ENCODE measurements around the gene WWTR1. TPM values are rescaled to one million over a fixed set of nuclear protein-coding genes. Genes with fewer than 3 reads are reported as not detected.

The WWTR1 gene
- total RNA-seq, 2 experiments from 2014 or later: 0.16 to 0.33 TPM

GRCh38 chr3:149554826-149555225 is 103.0 kb downstream of the WWTR1 start:
- H3K4me1 Mint-ChIP-seq: no peaks in the 10 kb centered on the region
- peaks cover 8% of the 10 kb centered on the region for H3K27me3 Mint-ChIP-seq
- H3K27ac Mint-ChIP-seq: no peak overlapping the region
- H3K36me3 Mint-ChIP-seq: no peaks in the 10 kb centered on the region
- DNase-seq: no peak
- no peak overlapping the region for H3K4me3 Mint-ChIP-seq
- H3K9me3 Mint-ChIP-seq: no peaks in the 10 kb centered on the region

GRCh38 chr3:149553781-149554451 is 103.9 kb downstream of the WWTR1 start:
- H3K27ac Mint-ChIP-seq: no peak overlapping the region
- H3K36me3 Mint-ChIP-seq: no peaks in the 10 kb centered on the region
- H3K4me3 Mint-ChIP-seq: no peak overlapping the region
- peaks cover 9% of the 10 kb centered on the region for H3K27me3 Mint-ChIP-seq
- no peak for DNase-seq
- no peaks in the 10 kb centered on the region for H3K9me3 Mint-ChIP-seq
- no peaks in the 10 kb centered on the region for H3K4me1 Mint-ChIP-seq

- Mint-ChIP-seq H3K4me1 (no peaks in the 10 kb centered on the region), H3K9me3 (no peaks in the 10 kb centered on the region), H3K27ac (no peak overlapping the region), H3K36me3 (no peaks in the 10 kb centered on the region), H3K4me3 (no peak overlapping the region), H3K27me3 (peaks cover 8% of the 10 kb centered on the region)
- DNase-seq: no peak
Observed at GRCh38 chr3:149552700-149553099, 105.1 kb downstream of the WWTR1 start.

GRCh38 chr3:149551500-149551899 is 106.3 kb downstream of the WWTR1 start:
- H3K4me3 Mint-ChIP-seq: no peak overlapping the region
- no peaks in the 10 kb centered on the region for H3K4me1 Mint-ChIP-seq
- H3K27ac Mint-ChIP-seq: no peak overlapping the region
- no peaks in the 10 kb centered on the region for H3K36me3 Mint-ChIP-seq
- no peaks in the 10 kb centered on the region for H3K9me3 Mint-ChIP-seq
- DNase-seq: no peak
- peaks cover 12% of the 10 kb centered on the region for H3K27me3 Mint-ChIP-seq

- no peak for DNase-seq
- Mint-ChIP-seq H3K27me3 (peaks cover 16% of the 10 kb centered on the region), H3K27ac (no peak overlapping the region), H3K4me3 (no peak overlapping the region), H3K9me3 (no peaks in the 10 kb centered on the region), H3K36me3 (no peaks in the 10 kb centered on the region), H3K4me1 (no peaks in the 10 kb centered on the region)
Observed at GRCh38 chr3:149548669-149549065, 109.2 kb downstream of the WWTR1 start.

- no peak for DNase-seq
- no peak overlapping the region for H3K27ac Mint-ChIP-seq
- no peaks in the 10 kb centered on the region for H3K4me1 Mint-ChIP-seq
- H3K36me3 Mint-ChIP-seq: no peaks in the 10 kb centered on the region
- H3K4me3 Mint-ChIP-seq: no peak overlapping the region
- peaks cover 16% of the 10 kb centered on the region for H3K27me3 Mint-ChIP-seq
- H3K9me3 Mint-ChIP-seq: no peaks in the 10 kb centered on the region
Observed at GRCh38 chr3:149547954-149548668, 109.7 kb downstream of the WWTR1 start.

- Mint-ChIP-seq H3K4me1 (no peaks in the 10 kb centered on the region), H3K4me3 (no peak overlapping the region), H3K27me3 (peaks cover 16% of the 10 kb centered on the region), H3K9me3 (no peaks in the 10 kb centered on the region), H3K36me3 (no peaks in the 10 kb centered on the region), H3K27ac (no peak overlapping the region)
- DNase-seq: no peak
Observed at GRCh38 chr3:149547413-149547812, 110.4 kb downstream of the WWTR1 start.

- no peaks in the 10 kb centered on the region for H3K9me3 Mint-ChIP-seq
- no peak overlapping the region for H3K27ac Mint-ChIP-seq
- no peak for DNase-seq
- H3K36me3 Mint-ChIP-seq: no peaks in the 10 kb centered on the region
- H3K4me1 Mint-ChIP-seq: no peaks in the 10 kb centered on the region
- no peak overlapping the region for H3K4me3 Mint-ChIP-seq
- peaks cover 13% of the 10 kb centered on the region for H3K27me3 Mint-ChIP-seq
Observed at GRCh38 chr3:149545049-149545448, 112.8 kb downstream of the WWTR1 start.

GRCh38 chr3:149542375-149543312 is 115.2 kb downstream of the WWTR1 start:
- Mint-ChIP-seq H3K36me3 (no peaks in the 10 kb centered on the region), H3K4me3 (no peak overlapping the region), H3K4me1 (no peaks in the 10 kb centered on the region), H3K27ac (no peak overlapping the region), H3K27me3 (peaks cover 8% of the 10 kb centered on the region), H3K9me3 (no peaks in the 10 kb centered on the region)
- DNase-seq: no peak

GRCh38 chr3:149541091-149541491 is 116.7 kb downstream of the WWTR1 start:
- no peak for DNase-seq
- peaks cover 4% of the 10 kb centered on the region for H3K27me3 Mint-ChIP-seq
- H3K27ac Mint-ChIP-seq: no peak overlapping the region
- H3K9me3 Mint-ChIP-seq: no peaks in the 10 kb centered on the region
- no peaks in the 10 kb centered on the region for H3K36me3 Mint-ChIP-seq
- H3K4me3 Mint-ChIP-seq: no peak overlapping the region
- no peaks in the 10 kb centered on the region for H3K4me1 Mint-ChIP-seq

GRCh38 chr3:149538371-149538770 is 119.5 kb downstream of the WWTR1 start:
- DNase-seq: no peak
- no peak overlapping the region for H3K27ac Mint-ChIP-seq
- no peaks in the 10 kb centered on the region for H3K4me1 Mint-ChIP-seq
- no peaks in the 10 kb centered on the region for H3K36me3 Mint-ChIP-seq
- H3K9me3 Mint-ChIP-seq: no peaks in the 10 kb centered on the region
- no peaks in the 10 kb centered on the region for H3K27me3 Mint-ChIP-seq
- no peak overlapping the region for H3K4me3 Mint-ChIP-seq

- no peak overlapping the region for H3K4me3 Mint-ChIP-seq
- no peaks in the 10 kb centered on the region for H3K36me3 Mint-ChIP-seq
Observed at GRCh38 chr3:149536429-149536828, 121.4 kb downstream of the WWTR1 start.

GRCh38 chr3:149535333-149535685 is 122.5 kb downstream of the WWTR1 start:
- Mint-ChIP-seq H3K9me3 (no peaks in the 10 kb centered on the region), H3K27me3 (no peaks in the 10 kb centered on the region), H3K4me1 (peaks cover 6% of the 10 kb centered on the region), H3K27ac (no peak overlapping the region), H3K4me3 (no peak overlapping the region), H3K36me3 (no peaks in the 10 kb centered on the region)
- no peak for DNase-seq

More at GRCh38 chr3:149536429-149536828, 121.4 kb downstream of the WWTR1 start:
- H3K4me1 Mint-ChIP-seq: peaks cover 6% of the 10 kb centered on the region
- no peak for DNase-seq
- H3K9me3 Mint-ChIP-seq: no peaks in the 10 kb centered on the region
- H3K27ac Mint-ChIP-seq: no peak overlapping the region
- no peaks in the 10 kb centered on the region for H3K27me3 Mint-ChIP-seq

- Mint-ChIP-seq H3K4me3 (no peak overlapping the region), H3K4me1 (peaks cover 6% of the 10 kb centered on the region), H3K9me3 (no peaks in the 10 kb centered on the region), H3K36me3 (no peaks in the 10 kb centered on the region), H3K27ac (no peak overlapping the region), H3K27me3 (no peaks in the 10 kb centered on the region)
- DNase-seq: no peak
Observed at GRCh38 chr3:149534671-149535332, 123.0 kb downstream of the WWTR1 start.

GRCh38 chr3:149534082-149534481 is 123.7 kb downstream of the WWTR1 start:
- Mint-ChIP-seq H3K36me3 (no peaks in the 10 kb centered on the region), H3K4me3 (no peak overlapping the region), H3K27ac (no peak overlapping the region), H3K4me1 (peaks cover 6% of the 10 kb centered on the region), H3K27me3 (no peaks in the 10 kb centered on the region), H3K9me3 (no peaks in the 10 kb centered on the region)
- DNase-seq: no peak
